ENCODE data around the gene HOXD10.

- TF ChIP-seq CTCF (IDR thresholded peaks at IDR 0.05; ENCODE audit: low read depth, low read length, missing input control) = no peak
- no peak for TF ChIP-seq YY1 (IDR thresholded peaks at IDR 0.05)
- no peak for TF ChIP-seq MAX (IDR thresholded peaks at IDR 0.05)
- TF ChIP-seq ZBTB33 (IDR thresholded peaks at IDR 0.05) = no peak
- TF ChIP-seq EGR1 (IDR thresholded peaks at IDR 0.05; ENCODE audit: low read depth in 2 of 2) = no peak
- no peak for TF ChIP-seq TAF1 (conservative IDR thresholded peaks at IDR 0.05)
- TF ChIP-seq RAD21 (IDR thresholded peaks at IDR 0.05) = no peak
- TF ChIP-seq HNF4G (IDR thresholded peaks at IDR 0.05) = no peak
- no peak for TF ChIP-seq GABPA (IDR thresholded peaks at IDR 0.05 in 1 of 2, conservative IDR thresholded peaks at IDR 0.05 in 1 of 2)
- TF ChIP-seq RXRA (IDR thresholded peaks at IDR 0.05) = no peak
- no peak for TF ChIP-seq JUND (IDR thresholded peaks at IDR 0.05)
- TF ChIP-seq HNF4A (conservative IDR thresholded peaks at IDR 0.05) = no peak
These were observed 22.2 kb upstream of the HOXD10 start for GRCh38 chr2:176094349-176094748.
